OCI-LY7 (cell line): ENCODE results near the gene ACTR3. TPM values are rescaled to one million over a fixed set of nuclear protein-coding genes. Genes with fewer than 3 reads are reported as not detected.

Experiments
- BruUV-seq: library from RNA; stranded (reverse); fragments of 400-500 nt; replicated peaks from 2 replicates; lab custom pipeline; 2021; lab: Mats Ljungman, UMichigan
- CTCF ChIA-PET: fragments of 300-600 bp; sonication (Branson Sonifier 250); formaldehyde crosslinking; loops from one replicate; lab custom pipeline; 2022; ENCODE audit warnings: antibody characterized with exemption; ENCODE audit not compliant: unreplicated experiment; lab: Charles Lee
- POLR2A ChIA-PET: fragments of 300-600 bp; sonication (Branson Sonifier 250); formaldehyde crosslinking; loops from one replicate; lab custom pipeline; 2022; ENCODE audit warnings: antibody characterized with exemption; lab: Charles Lee
- DNase-seq: peaks from one replicate; pipeline ENCODE4 v3.0.0-alpha.2; 2015; ENCODE audit warnings: low spot score
- H2AFZ ChIP-seq: fragments of 200-600 bp; sonication (generic), shearing (Covaris generic); 2 replicates; pipeline ENCODE4 v1.6.1; 2014; ENCODE audit warnings: mild to moderate bottlenecking, antibody characterized with exemption, low read length, moderate library complexity
- H3K27ac ChIP-seq: fragments of 200-600 bp; sonication (generic); 2 replicates; pipeline ENCODE4 v1.5.1; 2014; ENCODE audit warnings: mixed run types, low read depth, mild to moderate bottlenecking, moderate library complexity, low read length, inconsistent platforms; ENCODE audit not compliant: poor library complexity, severe bottlenecking
- H3K36me3 ChIP-seq: fragments of 200-600 bp; sonication (generic); 2 replicates; pipeline ENCODE4 v1.6.1; 2014; ENCODE audit warnings: mild to moderate bottlenecking, antibody characterized with exemption, low read length, moderate library complexity, mixed read lengths; ENCODE audit not compliant: insufficient read depth
- H3K4me1 ChIP-seq: fragments of 200-600 bp; sonication (generic); 2 replicates; pipeline ENCODE4 v1.5.1; 2014; ENCODE audit warnings: mild to moderate bottlenecking, low read length; ENCODE audit not compliant: insufficient read depth, poor library complexity, severe bottlenecking
- H3K4me2 ChIP-seq: fragments of 200-600 bp; sonication (generic); 2 replicates; pipeline ENCODE4 v1.6.1; 2014; ENCODE audit warnings: mild to moderate bottlenecking, low read length
- H3K4me3 ChIP-seq: fragments of 200-600 bp; sonication (generic); 2 replicates; pipeline ENCODE4 v1.5.1; 2014; ENCODE audit warnings: mild to moderate bottlenecking, low read depth, low read length; ENCODE audit not compliant: poor library complexity, severe bottlenecking
- H3K79me2 ChIP-seq: fragments of 200-600 bp; sonication (generic); 2 replicates; pipeline ENCODE4 v1.6.1; 2016; ENCODE audit warnings: low read depth, mild to moderate bottlenecking, low read length, moderate library complexity, mixed read lengths; ENCODE audit not compliant: insufficient read depth
- H3K9me2 ChIP-seq: fragments of 200-600 bp; sonication (generic); 2 replicates; pipeline ENCODE4 v1.6.1; 2016; ENCODE audit warnings: mild to moderate bottlenecking, low read length, mixed read lengths; ENCODE audit not compliant: insufficient read depth
- H3K9me3 ChIP-seq: fragments of 200-600 bp; sonication (generic); 2 replicates; pipeline ENCODE4 v1.6.1; 2014; ENCODE audit warnings: mild to moderate bottlenecking, mixed run types, low read length, mixed read lengths
- H4K20me1 ChIP-seq: fragments of 200-600 bp; sonication (generic); 2 replicates; pipeline ENCODE4 v1.6.1; 2014; ENCODE audit warnings: mild to moderate bottlenecking, antibody characterized with exemption, low read length, moderate library complexity, mixed read lengths; ENCODE audit not compliant: insufficient read depth
- EZH2phosphoT487 ChIP-seq: fragments of 200-600 bp; sonication (generic); IDR thresholded peaks from 2 replicates; pipeline ENCODE4 v1.6.1; 2018; ENCODE audit warnings: low read depth, borderline replicate concordance, mild to moderate bottlenecking, mixed run types, antibody characterized with exemption, low read length, moderate library complexity, mixed read lengths
- intact Hi-C: fragments of 100-400 bp; cut with micrococcal nuclease; formaldehyde crosslinking; loops from one replicate; pipeline ENCODE4 v1.10.0; 2022; ENCODE audit not compliant: unreplicated experiment
- total RNA-seq, 2 experiments: library from RNA; depleted of rRNA in 1 of 2; stranded (reverse); fragments of >200 nt in 1 of 2; shearing (Covaris generic) in 1 of 2; gene quantifications; 2 replicates each; pipeline ENCODE4 v1.2.3, GENCODE V29; 2014 to 2022
- TF ChIP-seq, protein P1 (sequence below): fragments of 200-600 bp; sonication (generic); conservative IDR thresholded peaks from 2 replicates; pipeline ENCODE4 v1.5.1; 2014; ENCODE audit warnings: mild to moderate bottlenecking, antibody characterized with exemption, low read length, moderate library complexity, mixed read lengths

Gene ACTR3
- total RNA-seq, 2 experiments from 2014 or later: 192 to 320 TPM

DNA sequence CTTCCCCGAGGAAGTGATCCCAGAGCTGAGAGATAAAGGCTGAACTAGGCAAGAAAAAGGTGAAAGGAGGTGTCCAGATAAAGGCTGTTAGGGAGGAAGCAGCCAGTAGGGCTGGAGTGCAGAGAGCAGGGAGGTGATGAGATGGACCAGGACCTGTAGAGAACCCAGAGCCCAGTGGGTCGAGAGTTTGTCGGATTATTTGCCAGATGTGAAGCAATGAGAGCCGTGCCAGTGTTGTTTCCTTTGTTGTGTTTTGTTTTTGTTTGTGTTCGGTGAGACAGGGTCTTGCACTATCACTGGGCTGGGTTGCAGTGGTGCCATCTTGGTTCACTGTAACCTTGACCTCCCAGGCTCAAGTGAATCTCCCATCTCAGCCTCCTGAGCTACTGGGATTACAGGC lies 111.3 kb downstream of the ACTR3 start:
- H3K79me2 ChIP-seq: no peaks in the 10 kb centered on the region
- no peaks in the 10 kb centered on the region for H3K36me3 ChIP-seq
- no TSS peak for BruUV-seq
- CTCF ChIA-PET: no interaction called here
- no peaks in the 10 kb centered on the region for H3K4me1 ChIP-seq
- H3K4me3 ChIP-seq: no peak overlapping the region
- POLR2A ChIA-PET: no interaction called here
- intact Hi-C loops: no loop called here
- no peaks in the 10 kb centered on the region for H3K9me3 ChIP-seq
- no peaks in the 10 kb centered on the region for H3K9me2 ChIP-seq
- H3K27ac ChIP-seq: no peak overlapping the region
- H3K4me2 ChIP-seq: no peak overlapping the region
- TF ChIP-seq EZH2phosphoT487: no peak
- TF ChIP-seq, protein P1, sequence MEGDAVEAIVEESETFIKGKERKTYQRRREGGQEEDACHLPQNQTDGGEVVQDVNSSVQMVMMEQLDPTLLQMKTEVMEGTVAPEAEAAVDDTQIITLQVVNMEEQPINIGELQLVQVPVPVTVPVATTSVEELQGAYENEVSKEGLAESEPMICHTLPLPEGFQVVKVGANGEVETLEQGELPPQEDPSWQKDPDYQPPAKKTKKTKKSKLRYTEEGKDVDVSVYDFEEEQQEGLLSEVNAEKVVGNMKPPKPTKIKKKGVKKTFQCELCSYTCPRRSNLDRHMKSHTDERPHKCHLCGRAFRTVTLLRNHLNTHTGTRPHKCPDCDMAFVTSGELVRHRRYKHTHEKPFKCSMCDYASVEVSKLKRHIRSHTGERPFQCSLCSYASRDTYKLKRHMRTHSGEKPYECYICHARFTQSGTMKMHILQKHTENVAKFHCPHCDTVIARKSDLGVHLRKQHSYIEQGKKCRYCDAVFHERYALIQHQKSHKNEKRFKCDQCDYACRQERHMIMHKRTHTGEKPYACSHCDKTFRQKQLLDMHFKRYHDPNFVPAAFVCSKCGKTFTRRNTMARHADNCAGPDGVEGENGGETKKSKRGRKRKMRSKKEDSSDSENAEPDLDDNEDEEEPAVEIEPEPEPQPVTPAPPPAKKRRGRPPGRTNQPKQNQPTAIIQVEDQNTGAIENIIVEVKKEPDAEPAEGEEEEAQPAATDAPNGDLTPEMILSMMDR: no peak
- no peak overlapping the region for H2AFZ ChIP-seq
- H4K20me1 ChIP-seq: no peaks in the 10 kb centered on the region
- DNase-seq: no peak

DNA sequence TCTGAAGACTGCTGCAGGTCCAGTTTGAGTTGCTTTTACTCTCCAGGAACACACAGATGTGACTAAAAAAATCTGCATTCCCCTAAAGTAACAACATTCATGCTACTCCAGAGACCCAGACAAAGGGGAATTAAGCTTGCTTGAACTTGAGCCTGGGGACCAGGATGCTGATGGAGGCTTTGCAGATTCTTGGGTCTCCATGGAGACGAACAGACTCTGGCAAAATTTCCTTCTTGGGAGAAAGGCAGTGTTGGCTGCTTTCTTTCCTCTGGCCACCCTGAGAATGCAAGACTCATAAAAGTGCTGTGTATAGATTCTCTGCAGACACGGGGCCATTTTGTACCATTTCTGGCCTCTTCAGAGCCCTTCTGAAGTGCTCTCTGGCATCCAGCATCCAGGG lies 112.0 kb downstream of the ACTR3 start:
- Histone ChIP-seq H3K4me3 (no peak overlapping the region), H3K79me2 (no peaks in the 10 kb centered on the region), H3K9me2 (no peaks in the 10 kb centered on the region), H2AFZ (no peak overlapping the region), H3K9me3 (no peaks in the 10 kb centered on the region), H3K4me1 (no peaks in the 10 kb centered on the region), H4K20me1 (no peaks in the 10 kb centered on the region), H3K4me2 (no peak overlapping the region), H3K27ac (no peak overlapping the region), H3K36me3 (no peaks in the 10 kb centered on the region)
- DNase-seq: no peak
- intact Hi-C loops: no loop called here
- CTCF ChIA-PET: no interaction called here
- BruUV-seq: no TSS peak
- POLR2A ChIA-PET: no interaction called here
- no peak for TF ChIP-seq EZH2phosphoT487
- TF ChIP-seq, protein P1: no peak

- no peaks in the 10 kb centered on the region for H3K79me2 ChIP-seq
- ChIA-PET POLR2A (interaction anchor here (0.7 kb wide), 1 partner anchor 1670 kb away, joined by 3 read pairs; no protein-coding TSS in a partner anchor), CTCF (no interaction called here)
Observed at GRCh38 chr2:114005110-114005783, 115.4 kb downstream of the ACTR3 start.

More at GRCh38 chr2:114005110-114005783, 115.4 kb downstream of the ACTR3 start:
- no peaks in the 10 kb centered on the region for H4K20me1 ChIP-seq
- H3K9me3 ChIP-seq: no peaks in the 10 kb centered on the region
- TF ChIP-seq EZH2phosphoT487: no peak
- TF ChIP-seq, protein P1: no peak
- no peaks in the 10 kb centered on the region for H3K9me2 ChIP-seq
- DNase-seq: no peak
- no peak overlapping the region for H3K4me2 ChIP-seq
- no peak overlapping the region for H2AFZ ChIP-seq
- no peak overlapping the region for H3K27ac ChIP-seq
- intact Hi-C loops: no loop called here
- no peak overlapping the region for H3K4me3 ChIP-seq
- no peaks in the 10 kb centered on the region for H3K36me3 ChIP-seq
- H3K4me1 ChIP-seq: no peaks in the 10 kb centered on the region
- BruUV-seq: no TSS peak
